ENCODE measurements around the gene RAPGEF3.

RAPGEF3 gene

GRCh38 chr12:47750916-47751470 is 7.7 kb downstream of the RAPGEF3 start:
- no peak overlapping the region for H3K27ac ChIP-seq (ENCODE audit: low read length)
- no peaks in the 10 kb centered on the region for H3K79me2 ChIP-seq (ENCODE audit: insufficient read depth, low read length)
- H3K9ac ChIP-seq (ENCODE audit: low read depth, low read length), result no peak overlapping the region
- H3K27me3 ChIP-seq (ENCODE audit: insufficient read depth, low read length, poor library complexity), result peaks cover 3% of the 10 kb centered on the region
- TF ChIP-seq CTCF (IDR thresholded peaks at IDR 0.05; ENCODE audit: borderline replicate concordance, extremely low read depth, low read length, poor library complexity, severe bottlenecking), result no peak
- no peak for TF ChIP-seq EZH2 (IDR thresholded peaks at IDR 0.05; ENCODE audit: borderline replicate concordance, low read depth, low read length, severe bottlenecking)
- no peak overlapping the region for H3K4me2 ChIP-seq (ENCODE audit: insufficient read depth, low read length)
- H3K4me3 ChIP-seq (ENCODE audit: low read depth in 1 of 2, low read length in 2 of 2), result no peak overlapping the region
- H3K9me3 ChIP-seq (ENCODE audit: insufficient read depth, low read length, severe bottlenecking), result no peaks in the 10 kb centered on the region
- no peak for ATAC-seq (ENCODE audit: insufficient read depth, low read depth)
- no peak overlapping the region for H2AFZ ChIP-seq (ENCODE audit: low read depth, low read length)
- no peaks in the 10 kb centered on the region for H3K4me1 ChIP-seq (ENCODE audit: insufficient read depth, low read length)
- H3K36me3 ChIP-seq (ENCODE audit: insufficient read depth, low read length), result no peaks in the 10 kb centered on the region
- no peak for DNase-seq
- peaks cover 3% of the 10 kb centered on the region; the same call in 1 of the 2 replicates for H4K20me1 ChIP-seq (ENCODE audit: insufficient read depth, low read length)

- no peak overlapping the region for H3K27ac ChIP-seq (ENCODE audit: low read length)
- H3K9ac ChIP-seq (ENCODE audit: low read depth, low read length), result no peak overlapping the region
- DNase-seq (no peak), ATAC-seq (ENCODE audit: insufficient read depth, low read depth) (no peak)
- H3K79me2 ChIP-seq (ENCODE audit: insufficient read depth, low read length), result no peaks in the 10 kb centered on the region
- no peak overlapping the region for H3K4me2 ChIP-seq (ENCODE audit: insufficient read depth, low read length)
- H4K20me1 ChIP-seq (ENCODE audit: insufficient read depth, low read length), result peaks cover 3% of the 10 kb centered on the region; the same call in 1 of the 2 replicates
- peaks cover 3% of the 10 kb centered on the region for H3K27me3 ChIP-seq (ENCODE audit: insufficient read depth, low read length, poor library complexity)
- no peaks in the 10 kb centered on the region for H3K36me3 ChIP-seq (ENCODE audit: insufficient read depth, low read length)
- H3K4me1 ChIP-seq (ENCODE audit: insufficient read depth, low read length), result no peaks in the 10 kb centered on the region
- H3K4me3 ChIP-seq (ENCODE audit: low read depth in 1 of 2, low read length in 2 of 2), result no peak overlapping the region
- no peaks in the 10 kb centered on the region for H3K9me3 ChIP-seq (ENCODE audit: insufficient read depth, low read length, severe bottlenecking)
- H2AFZ ChIP-seq (ENCODE audit: low read depth, low read length), result no peak overlapping the region
- TF ChIP-seq CTCF (IDR thresholded peaks at IDR 0.05; ENCODE audit: borderline replicate concordance, extremely low read depth, low read length, poor library complexity, severe bottlenecking), result no peak
- TF ChIP-seq EZH2 (IDR thresholded peaks at IDR 0.05; ENCODE audit: borderline replicate concordance, low read depth, low read length, severe bottlenecking), result no peak
Measured at GRCh38 chr12:47750229-47750798, 8.4 kb downstream of the RAPGEF3 start.

GRCh38 chr12:47748899-47749298 is 9.8 kb downstream of the RAPGEF3 start:
- DNase-seq (no peak), ATAC-seq (ENCODE audit: insufficient read depth, low read depth) (no peak)
- Histone ChIP-seq H3K4me3 (ENCODE audit: low read depth in 1 of 2, low read length in 2 of 2) (no peak overlapping the region), H3K9me3 (ENCODE audit: insufficient read depth, low read length, severe bottlenecking) (no peaks in the 10 kb centered on the region), H3K79me2 (ENCODE audit: insufficient read depth, low read length) (no peaks in the 10 kb centered on the region), H3K9ac (ENCODE audit: low read depth, low read length) (no peak overlapping the region), H4K20me1 (ENCODE audit: insufficient read depth, low read length) (no peaks in the 10 kb centered on the region; the same call in 1 of the 2 replicates), H2AFZ (ENCODE audit: low read depth, low read length) (no peak overlapping the region), H3K27me3 (ENCODE audit: insufficient read depth, low read length, poor library complexity) (peaks cover 6% of the 10 kb centered on the region), H3K36me3 (ENCODE audit: insufficient read depth, low read length) (no peaks in the 10 kb centered on the region), H3K4me1 (ENCODE audit: insufficient read depth, low read length) (no peaks in the 10 kb centered on the region), H3K27ac (ENCODE audit: low read length) (no peak overlapping the region), H3K4me2 (ENCODE audit: insufficient read depth, low read length) (no peak overlapping the region)
- TF ChIP-seq EZH2 (IDR thresholded peaks at IDR 0.05; ENCODE audit: borderline replicate concordance, low read depth, low read length, severe bottlenecking), result no peak
- TF ChIP-seq CTCF (IDR thresholded peaks at IDR 0.05; ENCODE audit: borderline replicate concordance, extremely low read depth, low read length, poor library complexity, severe bottlenecking), result no peak
